Panc1 (cell line): ENCODE measurements around the gene FIBP. TPM values are rescaled to one million over a fixed set of nuclear protein-coding genes. Genes with fewer than 3 reads are reported as not detected.
A peak's percentile ranks its signal among the peaks of the same experiment; 100 is the strongest.

Experiments used
- ATAC-seq: fragments of 200-7000 bp; cut with Tn5 transposase; 2 replicates; pipeline ENCODE4 v1.9.1; 2020; ENCODE audit warnings: mild to moderate bottlenecking, moderate library complexity
- BruUV-seq: library from RNA; stranded (reverse); fragments of 400-500 nt; replicated peaks from 2 replicates; lab custom pipeline; 2021; lab: Mats Ljungman, UMichigan
- CTCF ChIA-PET: fragments of 300-600 bp; sonication (Branson Sonifier 250); formaldehyde crosslinking; loops from one replicate; lab custom pipeline; 2022; ENCODE audit warnings: antibody characterized with exemption; lab: Charles Lee
- POLR2A ChIA-PET: fragments of 300-600 bp; sonication (Branson Sonifier 250); formaldehyde crosslinking; loops from one replicate; lab custom pipeline; 2022; ENCODE audit warnings: antibody characterized with exemption; lab: Charles Lee
- DNase-seq: peaks from one replicate; pipeline ENCODE4 v3.0.0-alpha.2; 2010; ENCODE audit warnings: low read depth, low spot score
- H3K27ac ChIP-seq: 2 replicates; pipeline ENCODE4 v1.5.1; 2011; ENCODE audit warnings: mild to moderate bottlenecking, low read length, inconsistent platforms
- H3K27me3 ChIP-seq: fragments of 200-500 bp; sonication (Bioruptor generic); 2 replicates; pipeline ENCODE4 v1.6.0; 2014; ENCODE audit warnings: low read length, inconsistent platforms; ENCODE audit not compliant: control insufficient read depth, insufficient read depth
- H3K36me3 ChIP-seq: fragments of 200-500 bp; sonication (Bioruptor generic); 2 replicates; pipeline ENCODE4 v1.5.1; 2014; ENCODE audit warnings: inconsistent platforms, mild to moderate bottlenecking, low read length, moderate library complexity; ENCODE audit not compliant: control insufficient read depth, insufficient read depth
- H3K4me1 ChIP-seq: 2 replicates; pipeline ENCODE4 v1.5.1; 2011; ENCODE audit warnings: inconsistent platforms, mild to moderate bottlenecking, low read length, moderate library complexity; ENCODE audit not compliant: control insufficient read depth, insufficient read depth
- H3K4me3 ChIP-seq, 2 experiments: 2 replicates each; pipeline ENCODE4 v1.5.1; 2011 to 2012; ENCODE audit warnings: low read depth in 2 of 2, low read length in 2 of 2, mild to moderate bottlenecking in 2 of 2, inconsistent platforms in 1 of 2, moderate library complexity in 1 of 2
- H3K9me3 ChIP-seq: fragments of 200-500 bp; sonication (Bioruptor generic); 2 replicates; pipeline ENCODE4 v1.5.1; 2014; ENCODE audit warnings: low read depth, mild to moderate bottlenecking, inconsistent platforms, low read length, moderate library complexity; ENCODE audit not compliant: control insufficient read depth, insufficient read depth
- POLR2AphosphoS5 ChIP-seq: IDR thresholded peaks from 2 replicates; pipeline ENCODE4 v1.6.1; 2012; ENCODE audit warnings: mild to moderate bottlenecking, low read depth, low read length, moderate library complexity
- REST ChIP-seq, 2 experiments: IDR thresholded peaks; 2 replicates each; pipeline ENCODE4 v1.6.1; 2011 to 2012; ENCODE audit warnings: low read depth in 2 of 2, control low read depth in 1 of 2, low read length in 1 of 2, mild to moderate bottlenecking in 1 of 2, moderate library complexity in 1 of 2; ENCODE audit not compliant: insufficient read depth in 1 of 2
- SIN3A ChIP-seq: IDR thresholded peaks from 2 replicates; pipeline ENCODE4 v1.6.1; 2012; ENCODE audit warnings: low read depth, mild to moderate bottlenecking, low read length, moderate library complexity, borderline replicate concordance; ENCODE audit not compliant: insufficient read depth
- TCF7L2 ChIP-seq: IDR thresholded peaks from 2 replicates; pipeline ENCODE4 v1.6.1; 2011; ENCODE audit warnings: mild to moderate bottlenecking, low read depth, low read length, inconsistent platforms
- in situ Hi-C: cut with HindIII; loops from 2 replicates; pipeline ENCODE4 v1.10.0; 2016; ENCODE audit warnings: low sequenced_read_pairs, low pct_unique_long_range_greater_than_20kb
- intact Hi-C: fragments of 100-400 bp; cut with micrococcal nuclease; formaldehyde crosslinking; loops from one replicate; pipeline ENCODE4 v1.10.0; 2022; ENCODE audit not compliant: unreplicated experiment
- total RNA-seq: library from RNA; stranded (reverse); gene quantifications from one replicate; pipeline ENCODE4 v1.2.1, GENCODE V29; 2021; ENCODE audit not compliant: unreplicated experiment

Gene FIBP
- total RNA-seq, 1 experiment from 2014 or later: 105 TPM

- BruUV-seq: no TSS peak
- ChIA-PET POLR2A (interaction anchor here (0.5 to 1.7 kb wide), 5 partner anchors 8 to 273 kb away, joined by 4 to 8 read pairs (median 5); partner anchors contain the start of genes KAT5 and MUS81), CTCF (interaction anchor here (0.6 to 1.6 kb wide), 2 partner anchors 108 to 217 kb away, joined by 3 to 5 read pairs; no protein-coding TSS in a partner anchor)
- 0 out of 2 replicates have a peak, but pooled peaks have one; percentile 65 for TF ChIP-seq POLR2AphosphoS5
- no peak for TF ChIP-seq REST (IDR thresholded peaks at IDR 0.05; ENCODE audit: insufficient read depth in 1 of 2, low read depth in 2 of 2, low read length in 1 of 2)
- TF ChIP-seq SIN3A: peak; percentile 33; the same call in 1 of the 2 replicates
- TF ChIP-seq TCF7L2: no peak
- peak; percentile 13 for ATAC-seq
- in situ Hi-C loops: no loop called here
- Histone ChIP-seq H3K4me1 (peaks cover 36% of the 10 kb centered on the region), H3K9me3 (no peaks in the 10 kb centered on the region), H3K36me3 (peaks cover 29% of the 10 kb centered on the region), H3K27me3 (no peaks in the 10 kb centered on the region), H3K4me3 (no peak overlapping the region), H3K27ac (peak overlapping the region; percentile 18; the same call in 1 of the 2 replicates)
- DNase-seq: no peak
- intact Hi-C loops: loop anchor here (10.0 kb wide), 1 partner anchor 298 kb away; the partner anchor contains the start of gene LTBP3
These were observed 35.6 kb downstream of the FIBP start for GRCh38 chr11:65852508-65853245.

GRCh38 chr11:65851811-65852507 lies 36.3 kb downstream of the FIBP start:
- no peak overlapping the region for H3K27ac ChIP-seq
- no peak overlapping the region for H3K4me3 ChIP-seq
- intact Hi-C loops: loop anchor here (10.0 kb wide), 1 partner anchor 297 kb away; the partner anchor contains the start of gene LTBP3
- peak; percentile 33 for ATAC-seq
- no peaks in the 10 kb centered on the region for H3K27me3 ChIP-seq
- DNase-seq: no peak
- CTCF ChIA-PET: interaction anchor here (0.6 to 1.6 kb wide), 5 partner anchors 18 to 217 kb away, joined by 3 to 12 read pairs (median 6); partner anchors contain the start of genes KAT5 and SNX32
- TF ChIP-seq SIN3A: 0 out of 2 replicates have a peak, but pooled peaks have one; percentile 12
- TF ChIP-seq REST (IDR thresholded peaks at IDR 0.05; ENCODE audit: insufficient read depth in 1 of 2, low read depth in 2 of 2, low read length in 1 of 2): no peak
- TF ChIP-seq POLR2AphosphoS5: peak; percentile 32
- peaks cover 36% of the 10 kb centered on the region for H3K4me1 ChIP-seq
- peaks cover 29% of the 10 kb centered on the region for H3K36me3 ChIP-seq
- in situ Hi-C loops: no loop called here
- no peaks in the 10 kb centered on the region for H3K9me3 ChIP-seq
- no TSS peak for BruUV-seq
- POLR2A ChIA-PET: interaction anchor here (0.6 to 1.7 kb wide), 5 partner anchors 9 to 736 kb away, joined by 4 to 13 read pairs (median 5); partner anchors contain the start of gene MUS81
